ENCODE data around the gene SIAH3.
A peak's percentile ranks its signal among the peaks of the same experiment; 100 is the strongest.

SIAH3 gene

GRCh38 chr13:45782327-45783045 lies 69.1 kb downstream of the SIAH3 start:
- H3K9ac ChIP-seq (ENCODE audit: low read length in 2 of 2), result no peak overlapping the region
- peaks cover 14% of the 10 kb centered on the region for H3K4me1 ChIP-seq (ENCODE audit: control insufficient read depth, insufficient read depth, low read length)
- no peaks in the 10 kb centered on the region for H3K36me3 ChIP-seq (ENCODE audit: control insufficient read depth in 2 of 2, insufficient read depth in 2 of 2, low read length in 2 of 2)
- no peak overlapping the region for H3K4me3 ChIP-seq (ENCODE audit: low read length in 2 of 2)
- H3K27me3 ChIP-seq (ENCODE audit: control insufficient read depth in 1 of 2, insufficient read depth in 2 of 2, low read length in 2 of 2), result no peaks in the 10 kb centered on the region
- H3K9me3 ChIP-seq (ENCODE audit: control insufficient read depth in 2 of 2, low read length in 2 of 2), result no peaks in the 10 kb centered on the region
- no peak overlapping the region for H3K27ac ChIP-seq (ENCODE audit: low read length)

DNA sequence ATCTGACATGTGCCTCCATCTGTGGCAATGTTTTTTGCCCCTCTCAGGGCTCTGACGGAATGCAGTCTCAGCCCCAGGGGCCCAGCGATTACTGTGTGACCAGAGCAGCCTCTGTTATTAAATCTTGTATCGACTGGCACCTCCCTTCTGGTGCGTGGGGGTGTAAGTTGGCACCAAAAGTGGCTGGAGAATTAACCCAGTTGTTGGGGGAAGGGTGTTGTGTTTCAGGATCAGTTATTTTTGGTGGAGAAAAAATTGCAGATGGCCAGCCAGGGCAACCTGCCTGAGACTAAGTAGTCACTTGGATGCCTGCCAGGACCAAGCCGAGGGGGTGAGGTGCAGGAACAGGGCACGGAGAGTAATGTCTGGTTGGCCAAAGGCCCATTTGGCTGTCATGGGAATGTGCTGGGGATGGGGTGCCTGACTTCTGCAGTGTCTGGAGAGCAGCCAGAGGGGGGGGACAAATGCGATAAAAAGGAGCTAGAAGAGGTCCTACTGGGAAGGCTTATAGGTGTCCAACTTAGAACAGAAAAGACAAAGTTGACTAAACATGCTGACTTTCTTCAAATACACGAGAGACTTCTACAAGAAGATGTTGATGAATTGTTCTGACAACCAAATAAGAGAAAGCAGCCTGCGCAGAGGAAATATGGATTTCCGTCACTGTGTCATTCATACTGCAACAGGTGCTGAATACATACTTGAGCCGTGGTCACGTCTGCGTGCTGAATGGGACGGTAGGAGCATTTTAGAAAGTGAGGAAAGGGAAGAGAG lies 69.8 kb downstream of the SIAH3 start:
- Histone ChIP-seq H3K27me3 (ENCODE audit: control insufficient read depth in 1 of 2, insufficient read depth in 2 of 2, low read length in 2 of 2) (no peaks in the 10 kb centered on the region), H3K4me3 (ENCODE audit: low read length in 2 of 2) (no peak overlapping the region), H3K9ac (ENCODE audit: low read length in 2 of 2) (no peak overlapping the region), H3K4me1 (ENCODE audit: control insufficient read depth, insufficient read depth, low read length) (peaks cover 14% of the 10 kb centered on the region), H3K36me3 (ENCODE audit: control insufficient read depth in 2 of 2, insufficient read depth in 2 of 2, low read length in 2 of 2) (no peaks in the 10 kb centered on the region), H3K9me3 (ENCODE audit: control insufficient read depth in 2 of 2, low read length in 2 of 2) (no peaks in the 10 kb centered on the region), H3K27ac (ENCODE audit: low read length) (peak overlapping the region; percentile 31)

- Histone ChIP-seq H3K27me3 (ENCODE audit: control insufficient read depth in 1 of 2, insufficient read depth in 2 of 2, low read length in 2 of 2) (no peaks in the 10 kb centered on the region), H3K4me1 (ENCODE audit: control insufficient read depth, insufficient read depth, low read length) (peaks cover 14% of the 10 kb centered on the region), H3K9ac (ENCODE audit: low read length in 2 of 2) (no peak overlapping the region), H3K4me3 (ENCODE audit: low read length in 2 of 2) (no peak overlapping the region), H3K36me3 (ENCODE audit: control insufficient read depth in 2 of 2, insufficient read depth in 2 of 2, low read length in 2 of 2) (no peaks in the 10 kb centered on the region), H3K9me3 (ENCODE audit: control insufficient read depth in 2 of 2, low read length in 2 of 2) (no peaks in the 10 kb centered on the region), H3K27ac (ENCODE audit: low read length) (no peak overlapping the region)
Observed at GRCh38 chr13:45779901-45780300, 71.7 kb downstream of the SIAH3 start.

DNA sequence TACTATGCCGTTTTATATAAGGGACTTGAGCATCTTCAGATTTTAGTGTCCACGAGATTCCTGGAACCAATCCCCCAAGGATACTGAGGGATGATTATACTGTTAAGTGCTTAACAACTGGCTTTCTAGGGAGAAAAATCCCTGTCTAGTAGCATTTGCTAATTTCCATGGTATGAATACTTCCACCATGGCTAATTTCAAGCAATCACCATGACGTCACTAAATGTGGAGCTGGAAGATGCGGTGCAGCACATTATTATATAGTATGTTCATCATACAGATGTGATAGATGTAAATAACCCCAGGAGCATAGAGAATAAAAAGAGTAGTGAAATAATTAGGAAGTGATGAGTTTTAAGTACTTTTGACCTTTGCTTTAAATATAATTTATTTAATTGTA lies 72.7 kb downstream of the SIAH3 start:
- no peaks in the 10 kb centered on the region for H3K36me3 ChIP-seq (ENCODE audit: control insufficient read depth in 2 of 2, insufficient read depth in 2 of 2, low read length in 2 of 2)
- no peak overlapping the region for H3K9ac ChIP-seq (ENCODE audit: low read length in 2 of 2)
- no peaks in the 10 kb centered on the region for H3K9me3 ChIP-seq (ENCODE audit: control insufficient read depth in 2 of 2, low read length in 2 of 2)
- no peak overlapping the region for H3K4me3 ChIP-seq (ENCODE audit: low read length in 2 of 2)
- H3K27ac ChIP-seq (ENCODE audit: low read length), result no peak overlapping the region
- H3K27me3 ChIP-seq (ENCODE audit: control insufficient read depth in 1 of 2, insufficient read depth in 2 of 2, low read length in 2 of 2), result no peaks in the 10 kb centered on the region
- H3K4me1 ChIP-seq (ENCODE audit: control insufficient read depth, insufficient read depth, low read length), result peaks cover 14% of the 10 kb centered on the region

DNA sequence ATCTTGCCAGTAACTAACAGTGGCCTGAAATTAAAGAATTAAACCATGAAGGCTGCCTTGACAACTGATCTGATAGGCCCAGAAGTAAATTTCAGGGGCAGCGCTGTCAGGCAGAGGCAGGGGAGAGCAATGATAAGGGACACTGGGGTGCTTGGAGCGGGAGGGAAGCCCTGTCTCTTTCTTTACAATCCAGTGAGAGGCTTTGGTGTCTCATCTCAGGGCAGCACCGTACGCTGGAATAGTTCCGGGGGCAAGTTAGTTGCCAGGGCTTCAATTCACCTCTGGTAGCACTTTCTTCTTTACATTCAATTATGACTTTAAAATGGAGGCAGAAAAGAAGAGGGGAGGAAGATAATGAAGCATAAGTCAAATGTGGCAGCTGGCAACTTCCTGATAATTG lies 74.8 kb downstream of the SIAH3 start:
- Histone ChIP-seq H3K27me3 (ENCODE audit: control insufficient read depth in 1 of 2, insufficient read depth in 2 of 2, low read length in 2 of 2) (no peaks in the 10 kb centered on the region), H3K4me3 (ENCODE audit: low read length in 2 of 2) (no peak overlapping the region), H3K9me3 (ENCODE audit: control insufficient read depth in 2 of 2, low read length in 2 of 2) (no peaks in the 10 kb centered on the region), H3K27ac (ENCODE audit: low read length) (no peak overlapping the region), H3K4me1 (ENCODE audit: control insufficient read depth, insufficient read depth, low read length) (peaks cover 8% of the 10 kb centered on the region), H3K9ac (ENCODE audit: low read length in 2 of 2) (no peak overlapping the region), H3K36me3 (ENCODE audit: control insufficient read depth in 2 of 2, insufficient read depth in 2 of 2, low read length in 2 of 2) (no peaks in the 10 kb centered on the region)

- no peaks in the 10 kb centered on the region for H3K4me1 ChIP-seq (ENCODE audit: control insufficient read depth, insufficient read depth, low read length)
- H3K27me3 ChIP-seq (ENCODE audit: control insufficient read depth in 1 of 2, insufficient read depth in 2 of 2, low read length in 2 of 2), result no peaks in the 10 kb centered on the region
Observed at GRCh38 chr13:45775401-45775963, 76.1 kb downstream of the SIAH3 start.

GRCh38 chr13:45773944-45774343 lies 77.6 kb downstream of the SIAH3 start:
- peaks cover 8% of the 10 kb centered on the region for H3K4me1 ChIP-seq (ENCODE audit: control insufficient read depth, insufficient read depth, low read length)
- no peaks in the 10 kb centered on the region for H3K27me3 ChIP-seq (ENCODE audit: control insufficient read depth in 1 of 2, insufficient read depth in 2 of 2, low read length in 2 of 2)
- H3K9me3 ChIP-seq (ENCODE audit: control insufficient read depth in 2 of 2, low read length in 2 of 2), result no peaks in the 10 kb centered on the region
- no peak overlapping the region for H3K4me3 ChIP-seq (ENCODE audit: low read length in 2 of 2)
- no peaks in the 10 kb centered on the region for H3K36me3 ChIP-seq (ENCODE audit: control insufficient read depth in 2 of 2, insufficient read depth in 2 of 2, low read length in 2 of 2)
- H3K27ac ChIP-seq (ENCODE audit: low read length), result no peak overlapping the region
- H3K9ac ChIP-seq (ENCODE audit: low read length in 2 of 2), result no peak overlapping the region

More at GRCh38 chr13:45775401-45775963, 76.1 kb downstream of the SIAH3 start:
- Histone ChIP-seq H3K27ac (ENCODE audit: low read length) (no peak overlapping the region), H3K9ac (ENCODE audit: low read length in 2 of 2) (no peak overlapping the region), H3K4me3 (ENCODE audit: low read length in 2 of 2) (no peak overlapping the region), H3K9me3 (ENCODE audit: control insufficient read depth in 2 of 2, low read length in 2 of 2) (no peaks in the 10 kb centered on the region), H3K36me3 (ENCODE audit: control insufficient read depth in 2 of 2, insufficient read depth in 2 of 2, low read length in 2 of 2) (no peaks in the 10 kb centered on the region)

GRCh38 chr13:45773236-45773635 lies 78.3 kb downstream of the SIAH3 start:
- no peaks in the 10 kb centered on the region for H3K9me3 ChIP-seq (ENCODE audit: control insufficient read depth in 2 of 2, low read length in 2 of 2)
- H3K9ac ChIP-seq (ENCODE audit: low read length in 2 of 2), result no peak overlapping the region
- no peak overlapping the region for H3K27ac ChIP-seq (ENCODE audit: low read length)
- H3K4me1 ChIP-seq (ENCODE audit: control insufficient read depth, insufficient read depth, low read length), result peaks cover 13% of the 10 kb centered on the region
- no peaks in the 10 kb centered on the region for H3K36me3 ChIP-seq (ENCODE audit: control insufficient read depth in 2 of 2, insufficient read depth in 2 of 2, low read length in 2 of 2)
- H3K27me3 ChIP-seq (ENCODE audit: control insufficient read depth in 1 of 2, insufficient read depth in 2 of 2, low read length in 2 of 2), result no peaks in the 10 kb centered on the region
- H3K4me3 ChIP-seq (ENCODE audit: low read length in 2 of 2), result no peak overlapping the region

DNA sequence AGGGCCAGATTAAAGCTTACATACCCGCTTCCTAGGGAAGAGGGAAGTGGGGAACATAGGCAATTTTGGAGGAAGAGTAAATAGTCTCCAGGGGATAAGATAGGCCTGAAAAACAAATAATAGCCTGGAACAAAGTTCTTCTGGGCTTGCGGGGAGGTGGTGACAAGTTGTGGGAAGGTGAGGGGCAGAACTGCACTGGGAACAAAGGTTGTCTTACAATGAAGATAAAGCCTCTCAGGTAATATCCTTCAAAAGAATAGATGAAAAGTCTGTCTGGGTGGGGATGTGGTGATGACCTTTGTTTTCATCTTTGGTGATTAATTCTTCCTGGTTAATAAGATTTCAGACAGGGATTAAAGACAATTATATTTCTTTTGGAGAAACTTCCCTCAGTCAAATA lies 80.7 kb downstream of the SIAH3 start:
- Histone ChIP-seq H3K27ac (ENCODE audit: low read length) (no peak overlapping the region), H3K4me1 (ENCODE audit: control insufficient read depth, insufficient read depth, low read length) (peaks cover 15% of the 10 kb centered on the region), H3K36me3 (ENCODE audit: control insufficient read depth in 2 of 2, insufficient read depth in 2 of 2, low read length in 2 of 2) (no peaks in the 10 kb centered on the region), H3K9me3 (ENCODE audit: control insufficient read depth in 2 of 2, low read length in 2 of 2) (no peaks in the 10 kb centered on the region), H3K9ac (ENCODE audit: low read length in 2 of 2) (no peak overlapping the region), H3K27me3 (ENCODE audit: control insufficient read depth in 1 of 2, insufficient read depth in 2 of 2, low read length in 2 of 2) (no peaks in the 10 kb centered on the region), H3K4me3 (ENCODE audit: low read length in 2 of 2) (no peak overlapping the region)

DNA sequence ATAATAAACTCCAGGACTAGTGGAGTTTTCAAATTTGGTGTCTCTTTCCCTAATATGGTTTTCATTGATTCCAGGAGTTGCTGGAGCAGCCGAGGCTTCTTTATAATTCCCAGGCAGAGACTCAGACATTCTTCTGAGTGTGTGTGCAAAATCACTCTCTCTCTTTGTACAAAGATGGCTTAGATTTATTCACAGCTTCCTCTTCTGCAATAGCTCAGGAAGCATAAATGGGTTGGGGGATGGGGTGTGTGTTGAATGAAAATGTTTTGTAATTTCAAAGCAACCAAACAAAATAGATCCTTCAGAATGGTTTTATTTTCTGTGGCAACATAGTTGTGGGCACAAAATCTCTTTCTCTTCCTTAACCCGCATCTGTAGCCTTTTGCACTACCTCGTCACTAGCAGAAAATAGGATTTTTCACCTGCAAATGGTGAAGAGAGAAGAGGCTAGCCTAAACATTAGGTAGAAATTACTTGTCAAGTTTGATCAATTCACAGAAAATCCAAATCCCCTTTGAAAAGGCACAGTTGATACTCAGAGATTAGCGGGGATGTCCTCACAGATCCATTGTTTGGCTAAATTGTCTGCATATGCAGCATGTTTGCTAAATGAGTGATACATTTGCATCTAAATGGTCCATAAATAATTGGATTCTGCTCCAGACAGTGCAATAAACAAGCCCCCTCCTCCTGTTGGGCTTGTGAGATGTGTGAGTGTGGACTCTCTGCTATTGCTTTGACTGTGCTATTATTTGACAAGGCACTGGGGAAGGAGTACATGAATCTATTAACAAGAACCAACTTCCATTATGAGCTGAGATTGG lies 82.7 kb downstream of the SIAH3 start:
- Histone ChIP-seq H3K36me3 (ENCODE audit: control insufficient read depth in 2 of 2, insufficient read depth in 2 of 2, low read length in 2 of 2) (no peaks in the 10 kb centered on the region), H3K27ac (ENCODE audit: low read length) (no peak overlapping the region), H3K27me3 (ENCODE audit: control insufficient read depth in 1 of 2, insufficient read depth in 2 of 2, low read length in 2 of 2) (no peaks in the 10 kb centered on the region), H3K9ac (ENCODE audit: low read length in 2 of 2) (no peak overlapping the region), H3K9me3 (ENCODE audit: control insufficient read depth in 2 of 2, low read length in 2 of 2) (no peaks in the 10 kb centered on the region), H3K4me3 (ENCODE audit: low read length in 2 of 2) (no peak overlapping the region), H3K4me1 (ENCODE audit: control insufficient read depth, insufficient read depth, low read length) (peaks cover 15% of the 10 kb centered on the region)

Data from stomach smooth muscle (tissue), 2 donors.